Activated CD4-positive, CD25-positive, alpha-beta regulatory T cell treated with anti-CD3 and anti-CD28 coated beads, Interleukin-2, amount 50 U/mL, for 24 hours (primary cell): ENCODE measurements around the gene NR3C1.

Experiments
- ATAC-seq, 2 donors: fragments of 150-1000 bp; cut with Tn5 transposase; one replicate each; pipeline ENCODE4 v1.10.0; 2021; ENCODE audit warnings: mild to moderate bottlenecking in 1 of 2, moderate library complexity in 1 of 2

Gene NR3C1

GRCh38 chr5:143304836-143305475 lies 98.5 kb downstream of the NR3C1 start:
- no peak for ATAC-seq

- no peak for ATAC-seq
Observed at GRCh38 chr5:143302341-143303045, 101.0 kb downstream of the NR3C1 start.

- no peak for ATAC-seq
Observed at GRCh38 chr5:143297756-143298155, 105.7 kb downstream of the NR3C1 start.

- no peak for ATAC-seq
Observed at GRCh38 chr5:143290125-143290524, 113.4 kb downstream of the NR3C1 start.

GRCh38 chr5:143284521-143284920 lies 119.0 kb downstream of the NR3C1 start:
- ATAC-seq, result no peak

DNA sequence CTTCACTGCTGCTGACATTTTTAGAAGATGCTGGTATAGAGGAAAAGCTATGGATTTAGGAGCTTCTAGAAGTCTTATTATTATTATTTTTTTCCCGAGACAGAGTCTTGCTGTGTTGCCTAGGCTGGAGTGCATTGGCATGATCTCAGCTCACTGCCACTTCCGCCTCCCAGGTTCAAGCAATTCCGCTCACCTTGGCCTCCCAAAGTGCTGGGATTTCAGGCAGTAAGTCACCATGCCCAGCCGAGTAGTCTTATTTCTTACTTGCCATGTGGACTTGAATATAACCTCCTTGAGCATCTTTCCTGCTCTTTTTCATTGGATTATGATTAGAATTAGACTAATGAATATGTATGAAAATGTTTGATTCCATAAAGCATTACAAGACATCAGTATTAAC lies 119.5 kb downstream of the NR3C1 start:
- no peak for ATAC-seq

GRCh38 chr5:143281226-143281625 lies 122.3 kb downstream of the NR3C1 start:
- ATAC-seq, result no peak

DNA sequence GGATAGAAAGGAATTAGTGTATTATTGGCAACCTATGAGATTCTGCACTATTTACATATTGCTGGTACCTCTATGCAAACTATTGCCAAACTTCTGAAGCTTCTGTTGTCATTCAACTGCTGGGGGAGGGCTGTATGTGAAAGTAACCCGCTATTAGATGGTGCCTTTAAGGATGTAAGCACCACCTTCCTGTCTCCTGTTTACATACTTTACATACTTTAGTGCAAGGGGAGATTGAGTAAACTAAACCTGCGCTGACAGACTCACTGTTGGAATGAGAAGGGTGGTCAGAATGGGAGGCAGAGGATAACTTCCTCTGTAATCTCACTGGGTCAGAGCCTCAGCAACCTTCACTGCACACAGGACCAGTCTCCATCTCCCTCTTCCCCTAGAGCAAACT lies 123.8 kb downstream of the NR3C1 start:
- ATAC-seq, result no peak

DNA sequence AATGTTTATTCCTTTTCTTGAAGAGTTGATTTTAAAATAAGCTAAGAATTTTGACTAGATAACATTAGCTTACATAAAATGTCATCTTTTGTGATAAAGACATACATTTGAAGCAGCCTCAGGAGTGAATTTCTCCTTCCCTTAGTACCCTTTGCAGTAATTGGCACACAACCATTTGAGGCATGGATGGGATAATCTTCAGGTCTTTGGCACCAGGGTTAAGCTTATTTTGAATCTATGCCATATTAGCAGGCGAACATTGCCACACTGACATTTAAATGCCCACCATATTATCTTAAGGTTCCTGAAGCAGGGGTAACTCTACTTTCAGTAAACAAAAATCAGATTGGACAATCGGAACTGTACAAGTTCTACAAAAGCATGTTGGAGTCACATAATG lies 126.0 kb downstream of the NR3C1 start:
- ATAC-seq, result no peak

GRCh38 chr5:143275512-143276363 lies 127.7 kb downstream of the NR3C1 start:
- ATAC-seq, result no peak

DNA sequence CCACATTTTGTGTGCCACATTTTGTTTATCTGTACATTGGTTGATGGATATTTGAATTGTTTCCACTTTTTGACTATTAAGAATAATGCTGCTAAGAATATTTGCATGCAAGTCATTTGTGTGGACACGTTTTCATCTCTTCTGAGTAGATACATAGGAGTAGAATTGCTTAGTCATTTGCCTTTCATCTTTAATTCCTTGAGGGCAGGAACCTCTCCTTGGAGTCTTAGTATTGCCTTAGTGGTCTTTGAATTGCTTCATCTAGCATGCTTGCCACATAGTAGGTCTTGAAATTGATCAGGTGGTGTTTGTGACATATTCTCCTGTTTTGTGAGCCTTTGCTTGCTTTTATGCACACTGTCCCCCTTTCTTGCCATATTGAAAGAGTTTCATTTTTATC lies 128.5 kb downstream of the NR3C1 start:
- ATAC-seq, result no peak

- ATAC-seq, result no peak
Observed at GRCh38 chr5:143271431-143271830, 132.1 kb downstream of the NR3C1 start.

DNA sequence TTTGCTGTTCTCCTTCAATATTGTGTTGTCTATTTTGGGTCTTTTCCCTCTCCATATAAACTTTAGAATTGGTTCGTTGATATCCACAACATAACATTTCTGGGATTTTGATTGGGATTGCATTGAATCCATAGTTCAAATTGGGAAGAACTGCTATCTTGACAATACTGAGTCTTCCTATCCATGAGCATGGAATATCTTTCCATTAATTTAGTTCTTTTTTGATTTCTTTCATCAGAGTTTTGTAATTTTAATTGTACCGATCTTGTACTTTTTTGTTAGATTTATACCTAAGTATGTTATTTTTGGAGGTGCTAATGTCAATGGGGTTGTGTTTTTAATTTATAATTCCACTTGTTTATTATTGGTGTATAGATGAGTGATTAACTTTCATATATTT lies 135.1 kb downstream of the NR3C1 start:
- ATAC-seq, result no peak

DNA sequence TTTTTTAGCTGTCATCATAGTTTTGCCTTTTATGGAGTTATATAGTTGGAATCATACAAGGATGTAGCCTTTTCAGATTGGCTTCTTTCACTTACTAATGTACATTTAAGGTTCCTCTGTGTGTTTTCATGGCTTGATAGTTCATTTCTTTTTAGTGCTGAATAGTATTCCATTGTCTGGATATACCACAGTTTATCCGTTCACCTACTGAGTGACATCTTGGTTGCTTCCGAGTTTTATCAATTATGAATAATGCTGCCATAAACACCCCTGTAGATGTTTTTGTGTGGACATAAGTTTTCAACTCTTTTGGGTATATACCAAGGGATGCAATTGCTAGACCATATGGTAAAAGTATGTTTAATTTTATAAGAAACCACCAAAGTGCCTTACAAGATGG lies 136.3 kb downstream of the NR3C1 start:
- no peak for ATAC-seq

DNA sequence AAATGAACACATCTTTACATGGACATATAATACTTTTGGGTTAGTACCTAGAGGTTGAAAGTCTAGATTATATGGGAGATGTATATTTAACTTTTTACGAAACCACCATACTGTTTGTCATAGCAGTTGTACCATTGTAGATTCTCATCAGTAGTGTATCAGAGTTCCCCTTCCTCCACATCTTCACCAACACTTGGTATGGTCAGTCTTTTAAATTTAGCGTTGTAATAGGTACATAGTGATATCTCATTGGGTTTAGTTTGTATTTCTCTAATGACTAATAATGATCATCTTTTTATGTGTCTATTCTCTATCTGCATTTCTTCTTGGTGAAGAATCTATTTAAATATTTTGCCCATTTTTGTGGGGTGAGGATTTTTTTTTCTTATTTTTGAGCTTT lies 137.5 kb downstream of the NR3C1 start:
- no peak for ATAC-seq

GRCh38 chr5:143263272-143263810 lies 140.1 kb downstream of the NR3C1 start:
- ATAC-seq, result no peak

DNA sequence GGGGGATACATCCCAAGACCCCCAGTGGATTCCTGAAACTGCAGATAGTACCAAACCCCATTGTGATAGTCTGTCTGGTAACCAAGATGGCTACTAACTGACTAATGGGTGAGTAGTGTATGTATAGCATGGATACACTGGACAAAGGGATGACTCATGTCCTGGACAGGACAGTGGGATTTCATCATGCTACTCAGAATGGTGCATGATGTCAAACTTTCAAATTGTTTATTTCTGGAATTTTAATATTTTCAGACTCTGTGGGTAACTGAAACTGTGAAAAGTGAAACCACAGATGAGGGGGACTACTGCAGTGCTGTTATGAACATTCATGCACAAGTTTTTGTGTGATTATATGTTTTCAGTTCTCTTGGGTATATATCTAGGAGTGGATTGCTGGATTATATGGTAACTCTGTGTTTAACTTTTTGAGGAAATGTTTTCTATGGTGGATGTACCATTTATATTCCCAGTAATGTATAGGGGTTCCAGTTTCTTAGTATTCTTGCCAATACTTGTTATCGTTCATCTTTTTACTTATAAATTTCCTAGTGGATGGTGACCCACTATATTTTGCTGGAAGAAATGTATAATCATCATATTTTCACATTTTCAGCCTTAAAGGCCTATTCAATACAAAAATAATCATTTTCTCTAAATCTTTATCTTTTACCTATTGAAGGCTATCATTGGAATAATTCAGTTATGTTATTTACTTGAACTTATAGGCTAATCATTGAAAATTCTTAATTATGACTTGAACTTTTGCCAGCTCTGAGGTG lies 140.9 kb downstream of the NR3C1 start:
- ATAC-seq, result peak; percentile 17 to 39

DNA sequence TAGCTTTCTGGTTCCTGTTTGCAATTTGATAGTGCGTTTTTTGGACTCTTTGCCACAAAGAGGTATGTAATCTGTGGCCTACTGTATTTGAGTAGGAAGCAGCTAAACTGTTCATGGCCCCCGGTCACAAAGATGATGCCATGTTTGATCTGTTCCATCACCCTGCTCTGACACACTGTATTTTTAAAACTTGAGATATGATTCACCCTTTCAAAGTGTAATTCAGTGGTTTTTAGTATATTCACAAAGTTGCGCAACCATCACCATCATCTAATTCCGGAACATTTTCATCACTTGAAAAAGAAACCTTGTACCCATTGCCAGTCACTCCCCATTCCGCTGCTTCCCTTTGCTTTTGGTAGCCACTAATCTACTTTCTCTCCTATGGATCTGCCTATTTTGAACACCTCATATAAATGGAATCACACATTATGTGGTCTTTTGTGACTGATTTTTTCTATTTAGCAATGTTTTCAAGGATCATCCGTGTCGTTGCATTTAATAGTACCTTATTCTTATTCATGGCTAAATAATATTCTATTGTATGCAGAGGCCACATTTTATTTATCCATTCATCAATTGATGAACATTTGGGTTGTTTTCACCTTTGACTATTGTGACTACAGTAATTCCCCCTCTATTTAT lies 141.6 kb downstream of the NR3C1 start:
- ATAC-seq, result peak; percentile 58 to 87

- ATAC-seq, result no peak
Observed at GRCh38 chr5:143259254-143259605, 144.3 kb downstream of the NR3C1 start.

DNA sequence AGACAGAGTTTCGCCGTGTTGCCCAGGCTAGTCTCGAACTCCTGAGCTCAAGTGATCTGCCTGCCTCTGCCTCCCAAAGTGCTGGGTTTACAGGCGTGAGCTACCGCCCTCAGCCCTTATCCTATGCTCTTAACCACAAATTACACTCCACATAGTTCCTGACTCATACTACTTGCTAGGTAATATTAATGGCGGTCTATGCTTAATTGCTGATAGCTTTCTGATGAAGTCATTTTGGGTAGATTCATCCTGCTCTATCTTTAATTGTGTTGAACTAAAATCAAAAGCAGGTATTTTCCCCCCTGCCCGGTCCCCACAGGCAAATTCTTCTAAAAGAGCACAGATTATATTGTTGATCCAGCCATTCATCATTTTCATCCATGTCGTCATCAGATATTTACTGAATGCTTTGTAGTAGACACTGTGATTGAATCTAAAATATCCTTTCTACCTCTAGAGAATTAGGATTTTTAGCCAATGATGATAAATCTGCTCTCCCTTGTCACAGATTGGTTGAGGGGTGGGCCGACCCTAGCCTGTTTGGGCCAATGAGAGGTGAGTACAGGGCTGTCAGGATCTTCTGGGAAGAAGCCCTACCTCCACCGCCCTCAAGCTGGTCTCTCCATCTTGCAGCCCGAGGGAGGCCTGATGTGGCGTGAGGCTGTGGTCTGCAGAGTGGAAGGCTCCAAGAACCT lies 144.8 kb downstream of the NR3C1 start:
- no peak for ATAC-seq

GRCh38 chr5:143254819-143255218 lies 148.7 kb downstream of the NR3C1 start:
- ATAC-seq, result no peak

DNA sequence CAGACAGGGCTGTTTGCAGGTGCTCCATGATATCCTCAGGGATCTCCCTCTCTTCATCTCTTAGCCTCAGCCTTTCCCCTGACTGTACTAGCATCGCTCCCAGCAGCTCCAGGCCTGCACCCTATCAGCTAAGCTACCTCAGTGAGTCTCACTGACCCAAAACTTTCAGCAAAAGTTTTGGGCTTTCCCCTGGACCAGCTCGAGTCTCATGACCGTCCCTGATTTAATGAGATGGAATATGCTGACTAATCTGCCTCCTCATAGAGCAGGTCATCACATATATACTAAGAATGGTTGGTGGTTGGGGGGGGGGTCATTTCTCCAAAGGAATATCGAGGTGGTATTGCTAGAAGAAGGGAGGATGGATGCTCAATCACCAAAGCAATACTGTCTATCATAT lies 151.5 kb downstream of the NR3C1 start:
- ATAC-seq, result no peak
